Activated T-cell treated with anti-CD3 and anti-CD28 coated beads, Interleukin-2, amount 50 U/mL, for 72 hours (primary cell): Measurements from ENCODE around the gene GSDME. TPM values are rescaled to one million over a fixed set of nuclear protein-coding genes. Genes with fewer than 3 reads are reported as not detected.

Source experiments
- ATAC-seq, 2 donors: fragments of 150-1000 bp; cut with Tn5 transposase; replicated peaks in 1 of 2; 2 replicates each; pipeline ENCODE4 v1.10.0; 2021; ENCODE audit warnings: moderate library complexity in 2 of 2, mild to moderate bottlenecking in 1 of 2
- DNase-seq, 2 donors: peaks; one replicate each; pipeline ENCODE4 v3.0.0; 2021 to 2022; ENCODE audit warnings: mixed read lengths in 1 of 2
- H3K27ac Mint-ChIP-seq: one replicate; pipeline ENCODE4 v1.8.0; 2022; ENCODE audit warnings: mild to moderate bottlenecking, moderate library complexity, mixed read lengths
- H3K27me3 Mint-ChIP-seq: one replicate; pipeline ENCODE4 v1.8.0; 2022; ENCODE audit warnings: low read depth, mixed read lengths
- H3K36me3 Mint-ChIP-seq, 2 donors: one replicate each; pipeline ENCODE4 v1.8.0; 2022; ENCODE audit warnings: mixed read lengths in 2 of 2, mild to moderate bottlenecking in 1 of 2; ENCODE audit not compliant: insufficient read depth in 2 of 2
- H3K4me1 Mint-ChIP-seq: one replicate; pipeline ENCODE4 v1.8.0; 2022; ENCODE audit warnings: low read depth, mixed read lengths
- H3K4me3 Mint-ChIP-seq, 2 donors: one replicate each; pipeline ENCODE4 v1.8.0; 2022; ENCODE audit warnings: mild to moderate bottlenecking in 2 of 2, mixed read lengths in 2 of 2, moderate library complexity in 2 of 2
- H3K9me3 Mint-ChIP-seq, 2 donors: one replicate each; pipeline ENCODE4 v1.8.0; 2022; ENCODE audit warnings: mixed read lengths in 2 of 2
- total RNA-seq, 2 donors: library from RNA; stranded (reverse); gene quantifications; one replicate each; pipeline ENCODE4 v1.2.3, GENCODE V29; 2022

Gene GSDME
- total RNA-seq, 2 donors from 2014 or later, result 19.3 to 20.6 TPM

DNA sequence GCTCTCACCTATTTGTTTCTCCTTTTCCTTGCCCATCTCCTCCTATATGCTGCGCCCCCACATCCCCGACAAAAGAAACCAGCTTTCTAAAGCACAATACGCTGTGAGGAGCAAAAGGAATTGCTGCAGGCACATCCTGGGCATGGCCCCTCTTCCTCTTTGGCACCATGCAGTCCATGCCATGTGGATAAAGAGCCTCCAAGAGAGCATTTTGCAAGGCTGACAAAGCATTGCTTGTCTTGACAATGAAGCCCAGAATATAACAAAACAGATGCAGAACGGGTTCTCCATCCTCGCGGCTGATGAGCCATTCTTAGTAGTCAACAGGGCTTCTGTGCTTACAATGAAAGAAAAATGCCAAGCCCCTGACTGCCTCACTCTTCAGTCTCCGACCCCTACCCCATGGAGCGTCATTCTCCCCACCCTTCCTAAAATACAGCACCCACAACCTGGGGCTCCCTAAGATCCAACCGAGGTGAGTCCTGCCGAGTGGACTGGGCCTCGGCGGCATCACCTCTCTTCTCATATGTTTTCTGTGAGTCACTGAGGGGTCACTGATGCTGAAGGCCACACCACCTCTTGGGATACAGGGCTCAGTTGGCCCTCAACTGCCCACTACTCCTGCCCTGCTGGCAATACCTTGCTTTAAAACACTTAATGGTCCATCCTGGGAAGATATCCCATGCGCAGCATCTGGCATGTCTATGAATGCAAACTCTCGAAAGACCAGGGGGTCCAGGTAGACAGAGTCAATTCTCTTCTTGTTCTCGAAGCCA lies 47.5 kb downstream of the GSDME start:
- Mint-ChIP-seq H3K27me3 (peaks cover 23% of the 10 kb centered on the region), H3K36me3 (no peaks in the 10 kb centered on the region), H3K4me1 (peaks cover under 1% of the 10 kb centered on the region), H3K27ac (no peak overlapping the region), H3K9me3 (no peaks in the 10 kb centered on the region), H3K4me3 (no peak overlapping the region)
- DNase-seq, result no peak
- no peak for ATAC-seq

DNA sequence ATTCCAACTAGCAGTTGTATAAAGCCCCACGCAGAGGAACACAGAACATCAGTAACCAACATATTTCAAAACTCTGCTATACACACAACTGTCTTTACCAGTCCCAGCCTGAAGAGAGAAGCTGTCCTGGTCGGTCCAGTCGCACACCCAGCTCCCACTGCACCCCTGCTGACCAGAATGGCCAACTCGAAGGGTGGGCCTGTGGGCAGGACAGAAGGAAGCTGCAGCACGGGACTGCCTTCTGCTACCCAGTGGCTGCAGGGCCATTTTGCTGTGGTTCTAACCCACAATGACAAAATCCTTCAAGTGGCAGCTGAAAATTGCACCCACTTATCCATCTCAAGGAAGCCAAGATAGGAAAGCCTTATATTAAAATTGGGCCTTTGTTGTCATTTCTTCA lies 48.2 kb downstream of the GSDME start:
- H3K27me3 Mint-ChIP-seq, result peaks cover 18% of the 10 kb centered on the region
- no peak overlapping the region for H3K4me3 Mint-ChIP-seq
- H3K4me1 Mint-ChIP-seq, result no peaks in the 10 kb centered on the region
- H3K36me3 Mint-ChIP-seq, result no peaks in the 10 kb centered on the region
- no peak overlapping the region for H3K27ac Mint-ChIP-seq
- no peak for DNase-seq
- no peaks in the 10 kb centered on the region for H3K9me3 Mint-ChIP-seq
- ATAC-seq, result no peak

DNA sequence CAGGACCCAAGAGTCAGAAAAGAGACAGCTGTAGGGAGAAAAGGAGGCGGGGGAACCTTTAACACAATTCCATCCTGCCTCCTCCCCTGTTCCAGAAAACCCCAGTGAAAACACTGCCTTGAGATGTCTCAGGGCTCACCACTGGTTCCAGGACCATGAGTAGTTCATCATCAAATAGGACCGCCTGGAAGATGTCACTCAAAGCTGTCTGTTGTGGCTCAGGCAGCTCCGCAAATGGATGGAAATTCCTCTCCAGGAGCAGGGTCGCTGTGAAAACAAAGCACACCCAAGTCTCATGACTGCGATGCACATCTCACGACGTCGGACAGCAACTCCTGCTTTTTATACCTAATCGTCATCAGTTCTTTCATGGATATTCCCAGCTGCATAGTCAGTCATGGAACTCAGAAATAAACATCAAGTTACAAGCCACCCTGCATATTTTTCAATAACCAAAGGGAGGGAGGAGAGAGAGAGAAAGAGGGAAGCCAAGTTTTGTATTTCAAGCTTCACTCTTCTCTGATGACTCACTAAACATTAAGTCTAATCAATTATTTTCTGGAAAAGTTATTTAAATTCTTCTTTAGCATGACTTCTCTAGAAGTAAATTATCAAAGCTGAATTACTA lies 49.2 kb downstream of the GSDME start:
- Mint-ChIP-seq H3K4me1 (no peaks in the 10 kb centered on the region), H3K4me3 (no peak overlapping the region), H3K27me3 (peaks cover 9% of the 10 kb centered on the region), H3K27ac (no peak overlapping the region), H3K36me3 (no peaks in the 10 kb centered on the region), H3K9me3 (no peaks in the 10 kb centered on the region)
- ATAC-seq (no peak), DNase-seq (no peak)

DNA sequence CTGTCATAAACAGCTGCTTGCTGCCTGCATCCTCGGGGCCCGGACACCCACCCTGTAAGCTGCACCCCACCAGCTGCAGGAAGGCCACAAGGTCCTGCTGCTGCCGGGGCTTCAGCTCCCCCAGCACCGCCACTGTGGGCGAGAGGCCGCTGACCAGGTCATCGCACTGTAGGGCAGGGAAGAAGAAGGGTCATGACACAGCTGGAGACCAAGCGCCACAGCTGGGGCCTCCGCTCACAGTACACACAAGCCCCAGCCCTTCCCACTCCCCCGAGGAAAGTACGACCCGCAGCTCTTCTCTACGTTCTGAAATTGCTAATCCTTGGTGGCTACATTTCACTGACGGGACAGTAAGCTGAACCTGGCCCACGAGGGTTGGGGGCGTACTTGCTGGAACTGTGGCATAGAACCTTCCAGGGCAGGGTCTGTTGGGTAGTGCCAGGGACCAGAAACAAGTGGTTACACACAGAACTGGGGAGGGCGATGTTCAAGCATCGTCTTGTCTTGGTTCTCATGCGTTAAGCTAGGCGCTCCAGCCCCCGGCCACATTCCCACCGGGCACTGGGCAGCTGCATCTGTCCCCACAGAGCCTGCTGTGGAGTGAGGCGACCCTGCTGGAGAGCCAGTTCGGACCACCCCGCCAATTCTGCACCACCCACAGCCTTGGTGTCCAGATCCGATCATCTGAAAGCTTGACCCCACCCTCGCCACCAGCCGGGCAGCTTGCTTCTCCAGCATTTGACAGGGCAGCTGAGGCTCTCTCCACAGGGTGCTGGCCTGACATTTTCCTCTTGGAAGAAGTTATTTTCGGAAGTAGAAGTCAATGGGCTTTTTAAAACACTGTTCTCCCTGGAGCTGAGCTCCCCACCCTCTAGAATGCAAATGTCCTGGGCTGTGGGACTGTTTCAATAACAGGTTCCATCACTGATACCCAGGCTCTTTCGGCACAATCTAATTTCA lies 50.8 kb downstream of the GSDME start:
- ATAC-seq, result peak in 1 of 2 donors; percentile 18
- DNase-seq, result no peak
- no peaks in the 10 kb centered on the region for H3K36me3 Mint-ChIP-seq
- H3K4me3 Mint-ChIP-seq, result no peak overlapping the region
- no peak overlapping the region for H3K27ac Mint-ChIP-seq
- H3K27me3 Mint-ChIP-seq, result no peaks in the 10 kb centered on the region
- no peaks in the 10 kb centered on the region for H3K9me3 Mint-ChIP-seq
- no peaks in the 10 kb centered on the region for H3K4me1 Mint-ChIP-seq

DNA sequence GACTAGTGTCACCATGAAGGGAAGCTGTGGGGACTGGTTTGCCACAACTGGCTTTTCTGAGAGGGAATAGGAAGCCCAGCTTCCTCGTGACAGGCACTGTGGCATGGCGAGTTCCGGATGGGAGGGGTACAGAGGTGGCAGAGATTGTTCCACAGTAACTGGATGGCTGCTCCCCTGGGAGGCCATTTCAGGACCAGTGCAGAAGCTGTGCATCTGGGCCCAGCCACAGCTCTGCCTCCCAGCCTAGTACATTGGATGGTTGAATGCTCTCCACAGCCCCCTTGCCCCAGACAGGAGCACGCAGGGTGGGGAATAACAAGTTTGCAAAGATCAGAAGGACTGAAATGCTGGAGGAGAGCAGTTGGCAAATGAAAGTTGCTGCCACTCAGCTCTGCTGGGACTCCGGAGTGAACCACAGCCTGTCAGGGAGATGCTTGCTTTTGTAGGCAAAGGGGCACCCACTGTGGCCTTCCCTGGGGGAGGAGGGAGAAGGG lies 51.8 kb downstream of the GSDME start:
- H3K4me3 Mint-ChIP-seq, result no peak overlapping the region
- H3K4me1 Mint-ChIP-seq, result no peaks in the 10 kb centered on the region
- no peaks in the 10 kb centered on the region for H3K27me3 Mint-ChIP-seq
- DNase-seq (no peak), ATAC-seq (no peak)
- no peak overlapping the region for H3K27ac Mint-ChIP-seq
- H3K9me3 Mint-ChIP-seq, result no peaks in the 10 kb centered on the region
- H3K36me3 Mint-ChIP-seq, result no peaks in the 10 kb centered on the region

DNA sequence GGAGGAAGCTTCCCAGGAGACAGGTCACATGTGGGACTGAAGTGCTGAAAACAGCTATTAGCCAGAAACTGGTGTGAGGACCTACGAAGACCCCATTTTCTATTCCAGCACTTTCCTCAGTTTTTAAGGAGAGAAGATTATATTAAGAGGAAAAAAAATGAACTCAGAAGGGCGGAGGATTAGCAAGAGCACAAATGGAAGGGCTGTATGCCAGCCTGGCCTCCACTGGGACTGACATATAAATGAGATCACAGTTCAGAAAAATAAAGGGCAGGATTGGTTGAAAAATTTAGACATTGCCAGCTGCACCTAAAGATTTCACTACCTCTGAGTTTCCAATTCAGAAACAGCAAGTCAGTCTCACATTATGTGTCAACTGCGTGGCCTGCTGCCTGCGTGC lies 53.0 kb downstream of the GSDME start:
- no peak overlapping the region for H3K4me3 Mint-ChIP-seq
- no peak overlapping the region for H3K27ac Mint-ChIP-seq
- DNase-seq (no peak), ATAC-seq (no peak)
- no peaks in the 10 kb centered on the region for H3K4me1 Mint-ChIP-seq
- no peaks in the 10 kb centered on the region for H3K36me3 Mint-ChIP-seq
- H3K27me3 Mint-ChIP-seq, result no peaks in the 10 kb centered on the region
- H3K9me3 Mint-ChIP-seq, result no peaks in the 10 kb centered on the region

DNA sequence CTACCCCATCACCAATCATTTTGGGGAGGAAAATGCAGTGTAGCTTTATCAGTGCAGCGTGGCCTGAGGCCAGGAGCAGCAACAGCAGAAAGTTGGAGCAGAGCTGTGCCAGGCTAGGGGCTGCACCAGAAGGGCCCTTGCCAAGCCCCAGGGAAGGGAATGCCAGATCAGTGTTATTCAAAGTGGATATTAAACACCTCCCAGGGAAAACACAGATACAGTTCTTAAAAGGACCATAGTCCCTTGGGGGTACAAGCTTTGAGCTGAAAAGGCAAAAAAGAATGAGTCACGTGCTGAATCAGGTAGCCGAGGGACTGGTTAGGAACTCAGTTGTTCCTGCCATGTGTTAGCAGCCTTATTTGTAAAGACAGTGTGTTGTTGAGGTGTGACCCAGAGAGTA lies 54.0 kb downstream of the GSDME start:
- DNase-seq (no peak), ATAC-seq (no peak)
- Mint-ChIP-seq H3K36me3 (no peaks in the 10 kb centered on the region), H3K27ac (peak overlapping the region; percentile 11), H3K4me1 (no peaks in the 10 kb centered on the region), H3K27me3 (no peaks in the 10 kb centered on the region), H3K9me3 (no peaks in the 10 kb centered on the region), H3K4me3 (no peak overlapping the region)

DNA sequence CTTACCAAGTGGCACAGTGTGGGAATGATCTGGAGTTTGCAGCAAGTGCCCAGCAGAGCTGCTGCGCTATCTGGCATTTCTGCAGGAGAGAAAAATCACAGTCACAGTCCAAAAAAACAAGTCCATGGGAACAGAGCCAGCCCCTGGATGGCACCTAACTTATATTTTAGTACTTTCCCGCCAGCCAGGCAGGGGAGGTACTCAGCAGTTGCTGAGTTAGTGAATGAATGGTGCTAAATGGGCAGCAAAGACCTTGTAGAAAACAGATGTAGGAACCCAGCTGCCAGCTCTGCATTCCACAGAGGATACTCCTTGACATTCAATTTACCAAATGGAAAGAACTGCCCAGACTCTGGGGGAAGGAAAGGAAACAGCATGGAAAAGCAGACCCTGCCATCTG lies 54.5 kb downstream of the GSDME start:
- Mint-ChIP-seq H3K27ac (no peak overlapping the region), H3K9me3 (no peaks in the 10 kb centered on the region), H3K36me3 (no peaks in the 10 kb centered on the region), H3K4me3 (no peak overlapping the region), H3K27me3 (no peaks in the 10 kb centered on the region), H3K4me1 (no peaks in the 10 kb centered on the region)
- no peak for DNase-seq
- ATAC-seq, result no peak

DNA sequence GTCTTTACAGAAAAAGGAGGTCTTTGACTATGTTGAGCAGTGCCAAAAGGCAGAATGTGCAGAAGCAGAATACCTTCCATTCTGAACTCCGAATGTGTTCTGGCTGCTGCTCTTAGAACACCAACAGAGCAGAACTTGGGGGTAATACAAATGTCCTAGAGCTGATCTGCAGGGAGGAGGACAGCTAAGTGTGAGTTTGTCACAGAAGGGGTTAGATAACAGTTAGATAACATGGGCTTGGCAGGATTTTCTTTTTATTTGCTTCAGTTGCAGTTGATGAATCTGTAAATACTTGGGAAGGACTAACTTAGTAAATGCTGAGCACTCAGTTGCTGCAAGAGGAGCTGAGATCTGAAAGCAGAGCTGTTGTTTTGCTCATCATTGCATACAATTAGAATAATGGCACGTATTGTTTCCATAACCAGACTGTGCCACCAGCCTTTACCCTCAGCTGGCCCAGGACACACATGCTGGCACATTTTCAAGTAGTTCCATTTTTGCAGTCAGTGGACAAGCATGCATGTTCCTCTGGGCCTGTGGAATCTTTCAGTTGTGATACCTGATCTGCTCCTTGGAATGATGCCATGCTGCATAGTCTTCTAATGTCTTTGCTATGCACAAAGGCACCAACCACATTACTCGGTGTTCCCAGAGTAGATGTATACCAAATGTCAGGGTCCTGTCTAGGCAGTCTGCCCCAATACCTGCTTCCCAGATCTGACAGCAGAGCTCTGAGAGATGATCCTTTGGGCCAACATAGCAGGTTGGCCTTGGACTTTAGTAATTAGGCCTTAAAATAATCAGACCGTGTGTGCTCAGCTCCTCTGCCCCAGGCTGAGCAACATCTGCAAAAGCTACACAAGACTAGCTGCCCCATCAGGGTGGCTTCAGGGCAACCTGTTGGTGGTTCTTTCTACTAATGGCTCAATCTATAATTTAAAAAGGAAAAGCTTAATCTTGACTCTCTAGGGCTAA lies 55.7 kb downstream of the GSDME start:
- H3K36me3 Mint-ChIP-seq, result no peaks in the 10 kb centered on the region
- no peaks in the 10 kb centered on the region for H3K27me3 Mint-ChIP-seq
- DNase-seq, result no peak
- ATAC-seq, result no peak
- H3K27ac Mint-ChIP-seq, result no peak overlapping the region
- no peaks in the 10 kb centered on the region for H3K9me3 Mint-ChIP-seq
- H3K4me1 Mint-ChIP-seq, result no peaks in the 10 kb centered on the region
- H3K4me3 Mint-ChIP-seq, result no peak overlapping the region

DNA sequence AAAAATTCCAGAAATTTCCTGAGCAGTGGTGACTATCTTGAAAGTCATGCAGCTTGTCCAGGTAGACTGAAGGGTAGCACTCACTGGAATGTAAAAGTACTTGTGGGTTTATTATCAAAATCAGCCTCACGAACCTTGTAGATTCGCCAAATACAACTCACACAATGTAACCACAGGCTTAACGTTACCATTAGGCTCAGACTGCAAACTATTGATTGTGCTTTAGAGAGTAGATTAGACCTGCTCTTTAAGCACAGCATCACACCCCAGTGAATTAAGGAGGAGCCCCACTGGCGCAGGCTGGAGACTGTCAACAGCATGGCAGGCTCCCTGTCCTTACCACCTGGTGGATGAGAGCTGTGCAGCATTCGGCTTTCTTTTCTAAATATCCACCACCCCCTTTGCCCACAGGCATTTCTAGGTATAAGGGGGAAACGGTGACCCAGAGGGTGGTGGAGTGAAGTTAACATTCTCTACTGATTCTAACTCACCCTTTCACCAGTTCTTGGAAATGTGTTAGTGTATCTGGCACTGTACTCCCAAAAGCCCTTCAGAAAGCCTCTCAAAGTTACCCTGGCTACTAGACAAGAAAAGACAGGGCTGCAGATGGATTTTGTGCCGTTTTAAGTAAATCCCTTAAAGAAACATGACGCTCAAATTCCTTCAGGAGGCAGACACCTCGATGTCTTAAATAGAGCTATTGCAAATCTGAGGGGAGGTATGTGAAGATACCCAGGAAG lies 56.6 kb downstream of the GSDME start:
- H3K9me3 Mint-ChIP-seq, result no peaks in the 10 kb centered on the region
- H3K27me3 Mint-ChIP-seq, result no peaks in the 10 kb centered on the region
- ATAC-seq, result no peak
- H3K4me3 Mint-ChIP-seq, result no peak overlapping the region
- H3K27ac Mint-ChIP-seq, result no peak overlapping the region
- no peaks in the 10 kb centered on the region for H3K36me3 Mint-ChIP-seq
- no peak for DNase-seq
- H3K4me1 Mint-ChIP-seq, result no peaks in the 10 kb centered on the region

DNA sequence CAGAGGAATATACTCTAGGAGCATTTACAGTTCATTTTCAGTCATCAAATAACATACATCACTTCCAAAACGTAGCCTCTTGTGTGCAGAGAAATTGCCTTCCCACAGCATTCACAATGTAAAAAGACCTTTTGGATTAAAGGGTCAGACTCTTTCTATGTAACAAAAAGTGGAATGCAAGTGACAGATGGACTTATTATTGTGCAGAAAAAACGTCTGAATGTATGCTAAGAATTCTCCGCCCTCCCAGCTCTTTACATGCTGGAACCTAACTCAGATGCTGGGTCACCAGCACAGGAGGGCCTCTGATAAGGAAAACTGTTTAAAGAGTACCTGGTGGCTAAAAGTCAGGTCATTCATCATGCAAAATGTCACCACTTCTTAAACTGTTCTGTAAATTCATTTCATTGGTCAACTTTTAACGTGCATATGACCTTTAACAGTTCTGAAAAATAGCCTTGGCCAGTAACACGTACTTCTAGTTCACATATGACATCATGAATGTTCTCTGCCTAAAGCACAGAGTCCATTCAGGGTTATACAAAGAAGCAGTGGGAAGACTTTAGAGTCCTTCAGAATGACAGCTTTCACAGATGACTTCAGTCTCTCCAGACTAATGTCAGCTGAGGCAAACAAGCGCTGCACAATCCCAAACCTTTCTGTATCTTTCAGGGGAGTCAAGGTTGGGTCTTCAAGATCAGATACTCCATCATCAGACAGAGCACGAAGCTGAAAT lies 58.6 kb downstream of the GSDME start:
- H3K27me3 Mint-ChIP-seq, result no peaks in the 10 kb centered on the region
- DNase-seq, result no peak
- H3K27ac Mint-ChIP-seq, result no peak overlapping the region
- no peak overlapping the region for H3K4me3 Mint-ChIP-seq
- H3K4me1 Mint-ChIP-seq, result no peaks in the 10 kb centered on the region
- peaks cover 2 to 3% of the 10 kb centered on the region in 2 donors for H3K36me3 Mint-ChIP-seq
- no peaks in the 10 kb centered on the region for H3K9me3 Mint-ChIP-seq
- no peak for ATAC-seq
